ENCODE data around the gene ATP2B1.

ATP2B1 gene

DNA sequence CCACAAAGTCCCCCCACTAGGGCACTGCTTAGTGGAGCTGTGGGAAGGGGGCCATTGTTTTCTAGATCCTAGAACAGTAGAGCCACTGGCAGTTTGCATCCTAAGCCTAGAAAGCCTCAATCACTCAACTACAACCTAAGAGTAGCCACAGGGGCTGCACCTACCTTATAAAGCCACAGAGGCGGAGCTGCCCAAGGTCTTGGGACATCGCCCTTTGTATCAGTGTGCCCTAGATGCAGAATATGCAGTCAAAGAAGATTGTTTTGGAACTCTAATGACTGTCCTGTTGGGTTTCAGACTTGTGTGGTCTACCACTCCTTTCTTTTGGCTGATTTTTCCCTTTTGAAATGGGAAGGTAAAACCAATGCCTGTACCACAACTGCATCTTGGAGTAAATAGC is 59.5 kb downstream of the ATP2B1 start:
- TF ChIP-seq, protein P1, sequence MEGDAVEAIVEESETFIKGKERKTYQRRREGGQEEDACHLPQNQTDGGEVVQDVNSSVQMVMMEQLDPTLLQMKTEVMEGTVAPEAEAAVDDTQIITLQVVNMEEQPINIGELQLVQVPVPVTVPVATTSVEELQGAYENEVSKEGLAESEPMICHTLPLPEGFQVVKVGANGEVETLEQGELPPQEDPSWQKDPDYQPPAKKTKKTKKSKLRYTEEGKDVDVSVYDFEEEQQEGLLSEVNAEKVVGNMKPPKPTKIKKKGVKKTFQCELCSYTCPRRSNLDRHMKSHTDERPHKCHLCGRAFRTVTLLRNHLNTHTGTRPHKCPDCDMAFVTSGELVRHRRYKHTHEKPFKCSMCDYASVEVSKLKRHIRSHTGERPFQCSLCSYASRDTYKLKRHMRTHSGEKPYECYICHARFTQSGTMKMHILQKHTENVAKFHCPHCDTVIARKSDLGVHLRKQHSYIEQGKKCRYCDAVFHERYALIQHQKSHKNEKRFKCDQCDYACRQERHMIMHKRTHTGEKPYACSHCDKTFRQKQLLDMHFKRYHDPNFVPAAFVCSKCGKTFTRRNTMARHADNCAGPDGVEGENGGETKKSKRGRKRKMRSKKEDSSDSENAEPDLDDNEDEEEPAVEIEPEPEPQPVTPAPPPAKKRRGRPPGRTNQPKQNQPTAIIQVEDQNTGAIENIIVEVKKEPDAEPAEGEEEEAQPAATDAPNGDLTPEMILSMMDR (IDR thresholded peaks at IDR 0.05; ENCODE audit: poor library complexity, severe bottlenecking) = no peak
- Histone ChIP-seq H3K9me3 (ENCODE audit: severe bottlenecking) (no peaks in the 10 kb centered on the region), H3K27ac (ENCODE audit: poor library complexity, severe bottlenecking) (no peak overlapping the region), H3K36me3 (ENCODE audit: low read depth) (peaks cover 12% of the 10 kb centered on the region; the same call in 1 of the 2 replicates), H3K27me3 (ENCODE audit: insufficient read depth, poor library complexity, severe bottlenecking) (no peaks in the 10 kb centered on the region), H3K4me3 (ENCODE audit: severe bottlenecking) (no peak overlapping the region), H3K4me1 (ENCODE audit: insufficient read depth, poor library complexity, severe bottlenecking) (no peaks in the 10 kb centered on the region)
- no peak for DNase-seq (ENCODE audit: low spot score)
- no peak for ATAC-seq (ENCODE audit: low read depth)

GRCh38 chr12:89648211-89648930 is 60.3 kb downstream of the ATP2B1 start:
- Histone ChIP-seq H3K27ac (ENCODE audit: poor library complexity, severe bottlenecking) (no peak overlapping the region), H3K4me3 (ENCODE audit: severe bottlenecking) (no peak overlapping the region), H3K36me3 (ENCODE audit: low read depth) (peaks cover 6% of the 10 kb centered on the region), H3K4me1 (ENCODE audit: insufficient read depth, poor library complexity, severe bottlenecking) (no peaks in the 10 kb centered on the region), H3K9me3 (ENCODE audit: severe bottlenecking) (no peaks in the 10 kb centered on the region), H3K27me3 (ENCODE audit: insufficient read depth, poor library complexity, severe bottlenecking) (no peaks in the 10 kb centered on the region)
- ATAC-seq (ENCODE audit: low read depth) (no peak), DNase-seq (ENCODE audit: low spot score) (no peak)
- TF ChIP-seq, protein P1 (IDR thresholded peaks at IDR 0.05; ENCODE audit: poor library complexity, severe bottlenecking) = no peak

DNA sequence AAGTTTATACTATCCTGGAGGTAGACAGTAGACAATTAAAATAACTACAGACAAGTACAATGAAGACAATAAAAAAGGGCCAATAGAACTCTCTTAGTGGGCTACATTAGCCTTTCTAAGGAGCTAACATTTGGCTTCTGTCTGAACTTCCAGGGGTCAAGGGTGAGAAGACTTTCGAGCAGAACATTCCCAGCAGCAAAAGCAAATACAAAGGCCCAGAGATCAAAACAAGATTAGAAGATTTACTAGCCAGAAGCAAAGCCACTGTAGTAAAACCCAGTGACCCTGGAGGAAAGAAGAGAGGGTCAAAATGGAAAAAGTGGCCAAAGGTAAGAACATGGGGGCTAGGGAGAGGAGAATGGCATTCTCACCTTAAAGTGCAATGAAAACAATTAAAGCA is 63.2 kb downstream of the ATP2B1 start:
- TF ChIP-seq, protein P1 (IDR thresholded peaks at IDR 0.05; ENCODE audit: poor library complexity, severe bottlenecking) = no peak
- H3K4me1 ChIP-seq (ENCODE audit: insufficient read depth, poor library complexity, severe bottlenecking) = no peaks in the 10 kb centered on the region
- no peak for DNase-seq (ENCODE audit: low spot score)

GRCh38 chr12:89642959-89643358 is 65.7 kb downstream of the ATP2B1 start:
- Histone ChIP-seq H3K4me3 (ENCODE audit: severe bottlenecking) (no peak overlapping the region), H3K27me3 (ENCODE audit: insufficient read depth, poor library complexity, severe bottlenecking) (no peaks in the 10 kb centered on the region), H3K36me3 (ENCODE audit: low read depth) (peaks cover 32% of the 10 kb centered on the region), H3K4me1 (ENCODE audit: insufficient read depth, poor library complexity, severe bottlenecking) (no peaks in the 10 kb centered on the region), H3K27ac (ENCODE audit: poor library complexity, severe bottlenecking) (no peak overlapping the region), H3K9me3 (ENCODE audit: severe bottlenecking) (no peaks in the 10 kb centered on the region)
- TF ChIP-seq, protein P1 (IDR thresholded peaks at IDR 0.05; ENCODE audit: poor library complexity, severe bottlenecking) = no peak
- ATAC-seq (ENCODE audit: low read depth) (no peak), DNase-seq (ENCODE audit: low spot score) (no peak)

More for the DNA sequence above, 63.2 kb downstream of the ATP2B1 start:
- no peak overlapping the region for H3K27ac ChIP-seq (ENCODE audit: poor library complexity, severe bottlenecking)
- no peak for ATAC-seq (ENCODE audit: low read depth)
- peaks cover 24% of the 10 kb centered on the region for H3K36me3 ChIP-seq (ENCODE audit: low read depth)
- no peaks in the 10 kb centered on the region for H3K9me3 ChIP-seq (ENCODE audit: severe bottlenecking)
- H3K27me3 ChIP-seq (ENCODE audit: insufficient read depth, poor library complexity, severe bottlenecking) = no peaks in the 10 kb centered on the region
- H3K4me3 ChIP-seq (ENCODE audit: severe bottlenecking) = no peak overlapping the region

- peaks cover 55% of the 10 kb centered on the region for H3K36me3 ChIP-seq (ENCODE audit: low read depth)
- no peaks in the 10 kb centered on the region for H3K27me3 ChIP-seq (ENCODE audit: insufficient read depth, poor library complexity, severe bottlenecking)
- H3K4me1 ChIP-seq (ENCODE audit: insufficient read depth, poor library complexity, severe bottlenecking) = peaks cover 15% of the 10 kb centered on the region
- ATAC-seq (ENCODE audit: low read depth) (peak; percentile 52), DNase-seq (ENCODE audit: low spot score) (no peak)
- no peaks in the 10 kb centered on the region for H3K9me3 ChIP-seq (ENCODE audit: severe bottlenecking)
- H3K4me3 ChIP-seq (ENCODE audit: severe bottlenecking) = no peak overlapping the region
- TF ChIP-seq, protein P1 (IDR thresholded peaks at IDR 0.05; ENCODE audit: poor library complexity, severe bottlenecking) = no peak
- H3K27ac ChIP-seq (ENCODE audit: poor library complexity, severe bottlenecking) = peak overlapping the region; percentile 43
Observed at GRCh38 chr12:89636776-89637160, 71.9 kb downstream of the ATP2B1 start.

All from RWPE2 (cell line).